Duodenal mucosa (tissue), 2 donors: ENCODE data around the gene NEK11.
"Not testable (repeated sequence)": the region's sequence is repeated elsewhere in the genome, so short reads cannot be mapped to it uniquely, and the experiment has no call there.

Experiments used
- H3K27ac ChIP-seq: one replicate; pipeline ENCODE4 v1.7.0; 2013; ENCODE audit warnings: low read depth, low read length
- H3K27me3 ChIP-seq, 2 donors: one replicate each; pipeline ENCODE4 v1.7.0; 2013; ENCODE audit warnings: low read length in 2 of 2, control low read depth in 1 of 2; ENCODE audit not compliant: insufficient read depth in 2 of 2, control insufficient read depth in 1 of 2
- H3K36me3 ChIP-seq, 2 donors: one replicate each; pipeline ENCODE4 v1.7.0; 2013; ENCODE audit warnings: low read length in 2 of 2, control low read depth in 1 of 2; ENCODE audit not compliant: insufficient read depth in 2 of 2, control insufficient read depth in 1 of 2
- H3K4me1 ChIP-seq, 2 donors: one replicate each; pipeline ENCODE4 v1.7.0; 2013; ENCODE audit warnings: low read length in 2 of 2, control low read depth in 1 of 2; ENCODE audit not compliant: insufficient read depth in 2 of 2, control insufficient read depth in 1 of 2
- H3K4me3 ChIP-seq, 2 donors: one replicate each; pipeline ENCODE4 v1.7.0; 2013; ENCODE audit warnings: low read length in 2 of 2, low read depth in 1 of 2
- H3K9ac ChIP-seq, 2 donors: one replicate each; pipeline ENCODE4 v1.7.0; 2013; ENCODE audit warnings: low read length in 2 of 2, low read depth in 1 of 2
- H3K9me3 ChIP-seq, 2 donors: one replicate each; pipeline ENCODE4 v1.7.0; 2013; ENCODE audit warnings: low read length in 2 of 2, control low read depth in 1 of 2; ENCODE audit not compliant: control insufficient read depth in 1 of 2

The NEK11 gene

DNA sequence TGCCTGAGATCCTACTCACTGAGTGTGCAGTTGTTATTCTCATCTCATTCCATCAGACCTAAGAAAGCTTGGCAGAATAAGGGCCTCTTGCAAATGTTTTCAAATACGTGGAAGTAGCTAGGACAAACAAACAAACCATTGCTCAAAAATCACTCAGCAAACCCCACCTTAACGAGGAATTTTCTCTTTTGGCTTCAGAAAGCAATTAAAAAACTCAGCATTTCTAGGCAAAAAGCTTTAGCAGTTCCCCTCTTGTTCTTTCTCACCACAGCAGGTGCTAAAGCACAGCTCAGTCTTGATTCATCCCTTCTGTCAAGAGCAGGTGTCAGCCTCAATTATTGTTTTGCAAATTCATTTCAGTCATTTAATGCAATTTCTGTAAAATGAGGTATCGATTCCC is 296.3 kb downstream of the NEK11 start:
- Histone ChIP-seq H3K36me3 (no peaks in the 10 kb centered on the region), H3K27me3 (no peaks in the 10 kb centered on the region), H3K4me3 (no peak overlapping the region), H3K9me3 (no peaks in the 10 kb centered on the region), H3K27ac (no peak overlapping the region), H3K4me1 (no peaks in the 10 kb centered on the region), H3K9ac (no peak overlapping the region)

DNA sequence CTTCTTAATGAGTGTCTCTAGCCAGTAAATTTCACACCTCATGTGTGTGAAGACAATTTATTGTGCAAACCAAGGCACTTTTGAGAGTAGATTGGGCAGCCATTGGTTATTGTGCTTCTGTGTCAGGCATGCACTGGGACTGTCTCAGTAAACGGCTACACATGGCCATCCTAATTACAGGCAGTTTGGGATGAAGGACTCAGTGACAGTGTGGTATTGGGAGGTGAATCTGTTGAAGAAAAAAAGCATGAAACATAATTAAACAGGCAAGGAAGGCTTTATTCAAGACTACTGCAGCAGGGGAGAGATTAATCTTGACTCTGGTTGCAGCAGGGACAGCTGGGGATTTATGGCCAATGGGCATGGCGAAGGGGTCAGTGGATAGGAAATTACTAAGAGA is 297.1 kb downstream of the NEK11 start:
- H3K9ac ChIP-seq = no peak overlapping the region
- H3K27me3 ChIP-seq = no peaks in the 10 kb centered on the region
- no peaks in the 10 kb centered on the region for H3K36me3 ChIP-seq
- no peak overlapping the region for H3K27ac ChIP-seq
- no peak overlapping the region for H3K4me3 ChIP-seq
- H3K4me1 ChIP-seq = no peaks in the 10 kb centered on the region
- H3K9me3 ChIP-seq = no peaks in the 10 kb centered on the region

DNA sequence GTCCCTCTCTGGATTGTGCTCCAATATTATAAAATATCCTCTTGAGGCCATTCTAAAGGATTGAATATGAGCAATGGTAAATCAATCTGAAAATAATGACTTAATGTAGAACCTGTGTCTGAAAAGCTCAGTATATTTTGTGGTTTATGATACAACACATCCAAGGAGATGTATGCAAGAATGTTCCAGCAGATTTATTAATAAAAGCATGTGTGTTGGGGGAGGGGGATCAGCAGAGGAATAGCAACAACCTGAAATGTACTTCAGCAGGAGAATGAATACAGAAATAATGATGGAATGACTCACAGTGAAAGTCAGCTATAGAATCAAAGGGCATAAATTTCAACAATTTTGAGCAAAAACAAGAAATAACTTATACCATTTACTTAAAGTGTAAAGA is 298.2 kb downstream of the NEK11 start:
- H3K9me3 ChIP-seq = no peaks in the 10 kb centered on the region
- no peaks in the 10 kb centered on the region for H3K27me3 ChIP-seq
- H3K36me3 ChIP-seq = no peaks in the 10 kb centered on the region
- H3K4me3 ChIP-seq = no peak overlapping the region
- H3K4me1 ChIP-seq = no peaks in the 10 kb centered on the region
- H3K27ac ChIP-seq = no peak overlapping the region
- H3K9ac ChIP-seq = no peak overlapping the region

DNA sequence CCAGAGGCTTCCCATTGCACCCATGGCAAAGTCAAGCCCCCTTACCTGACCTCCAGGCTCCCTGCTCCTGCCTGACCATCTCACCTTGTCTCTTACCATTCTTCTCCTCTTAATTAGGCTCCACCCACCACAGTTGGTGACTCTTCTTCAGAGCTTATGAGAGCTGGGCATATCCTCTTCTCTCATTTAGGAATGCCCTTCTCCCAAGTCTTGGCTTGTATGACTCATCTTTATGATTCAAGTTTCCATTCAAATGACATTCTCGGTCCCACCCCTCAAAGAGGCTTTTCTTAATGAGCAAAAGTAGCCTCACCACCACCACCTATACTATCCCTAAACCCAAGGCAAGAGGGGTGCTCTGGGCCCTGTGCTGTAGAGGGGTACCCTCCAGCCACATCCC is 299.6 kb downstream of the NEK11 start:
- no peaks in the 10 kb centered on the region for H3K27me3 ChIP-seq
- no peaks in the 10 kb centered on the region for H3K4me1 ChIP-seq
- H3K9ac ChIP-seq = no peak overlapping the region
- H3K9me3 ChIP-seq = no peaks in the 10 kb centered on the region
- no peaks in the 10 kb centered on the region for H3K36me3 ChIP-seq
- no peak overlapping the region for H3K4me3 ChIP-seq
- H3K27ac ChIP-seq = no peak overlapping the region

DNA sequence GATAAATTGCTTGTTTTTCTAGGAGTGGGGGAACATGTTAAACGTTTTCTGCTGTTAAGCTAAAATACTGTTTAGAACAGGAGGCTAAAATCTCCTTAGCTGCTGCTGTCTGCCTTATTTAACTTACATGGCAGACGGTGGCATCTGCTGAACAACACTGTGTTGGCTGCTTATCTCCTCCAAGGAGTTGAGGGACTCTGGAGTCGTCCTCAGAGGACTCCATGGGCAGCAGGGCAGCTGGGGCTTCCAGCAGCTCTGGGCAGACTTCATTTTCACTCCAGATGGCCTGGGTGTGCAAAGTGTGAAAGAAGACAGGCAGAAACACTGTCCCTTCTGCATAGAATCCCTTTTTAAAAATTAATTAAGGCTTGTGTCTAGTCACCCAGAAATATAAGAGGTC is 302.0 kb downstream of the NEK11 start:
- no peaks in the 10 kb centered on the region for H3K27me3 ChIP-seq
- H3K4me1 ChIP-seq = no peaks in the 10 kb centered on the region

DNA sequence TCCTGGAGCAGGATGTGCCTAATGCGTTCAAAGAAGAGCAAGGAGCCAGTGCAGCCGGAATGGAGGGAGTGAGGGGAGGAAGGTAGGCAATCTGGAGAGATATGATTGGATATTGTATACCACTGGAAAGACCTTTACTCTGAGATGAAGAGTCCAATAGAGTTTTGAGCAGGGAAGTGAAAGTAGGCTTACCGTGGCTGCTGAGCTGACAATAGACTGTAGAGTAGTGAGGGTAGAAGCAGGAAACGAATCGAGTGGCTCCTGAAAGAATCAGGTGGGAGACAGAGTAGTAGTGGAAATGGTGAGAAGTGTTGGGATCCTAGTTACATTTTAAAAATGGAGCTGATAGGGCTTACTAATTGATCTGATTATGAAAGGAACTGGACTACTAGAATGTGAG is 303.1 kb downstream of the NEK11 start:
- no peaks in the 10 kb centered on the region for H3K9me3 ChIP-seq
- no peaks in the 10 kb centered on the region for H3K27me3 ChIP-seq
- no peaks in the 10 kb centered on the region for H3K4me1 ChIP-seq
- H3K9ac ChIP-seq = no peak overlapping the region
- H3K4me3 ChIP-seq = no peak overlapping the region
- no peak overlapping the region for H3K27ac ChIP-seq
- H3K36me3 ChIP-seq = no peaks in the 10 kb centered on the region

More for the DNA sequence above, 302.0 kb downstream of the NEK11 start:
- H3K27ac ChIP-seq = no peak overlapping the region
- H3K36me3 ChIP-seq = no peaks in the 10 kb centered on the region
- H3K9ac ChIP-seq = no peak overlapping the region
- H3K9me3 ChIP-seq = no peaks in the 10 kb centered on the region
- H3K4me3 ChIP-seq = no peak overlapping the region

DNA sequence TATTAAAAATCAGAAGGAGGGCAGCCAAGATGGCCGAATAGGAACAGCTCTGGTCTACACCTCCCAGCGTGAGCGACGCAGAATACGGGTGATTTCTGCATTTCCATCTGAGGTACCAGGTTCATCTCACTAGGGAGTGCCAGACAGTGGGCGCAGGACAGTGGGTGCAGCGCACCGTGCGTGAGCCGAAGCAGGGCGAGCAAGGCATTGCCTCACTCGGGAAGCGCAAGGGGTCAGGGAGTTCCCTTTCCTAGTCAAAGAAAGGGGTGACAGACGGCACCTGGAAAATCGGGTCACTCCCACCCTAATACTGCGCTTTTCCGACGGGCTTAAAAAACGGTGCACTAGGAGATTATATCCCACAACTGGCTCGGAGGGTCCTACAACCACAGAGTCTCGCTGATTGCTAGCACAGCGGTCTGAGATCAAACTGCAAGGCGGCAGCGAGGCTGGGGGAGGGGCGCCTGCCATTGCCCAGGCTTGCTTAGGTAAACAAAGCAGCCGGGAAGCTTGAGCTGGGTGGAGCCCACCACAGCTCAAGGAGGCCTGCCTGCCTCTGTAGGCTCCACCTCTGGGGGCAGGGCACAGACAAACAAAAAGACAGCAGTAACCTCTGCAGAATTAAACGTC is 304.9 kb downstream of the NEK11 start:
- not testable (repeated sequence) for H3K36me3 ChIP-seq, H3K9me3 ChIP-seq, H3K27me3 ChIP-seq, H3K9ac ChIP-seq, H3K4me1 ChIP-seq, H3K27ac ChIP-seq, H3K4me3 ChIP-seq

DNA sequence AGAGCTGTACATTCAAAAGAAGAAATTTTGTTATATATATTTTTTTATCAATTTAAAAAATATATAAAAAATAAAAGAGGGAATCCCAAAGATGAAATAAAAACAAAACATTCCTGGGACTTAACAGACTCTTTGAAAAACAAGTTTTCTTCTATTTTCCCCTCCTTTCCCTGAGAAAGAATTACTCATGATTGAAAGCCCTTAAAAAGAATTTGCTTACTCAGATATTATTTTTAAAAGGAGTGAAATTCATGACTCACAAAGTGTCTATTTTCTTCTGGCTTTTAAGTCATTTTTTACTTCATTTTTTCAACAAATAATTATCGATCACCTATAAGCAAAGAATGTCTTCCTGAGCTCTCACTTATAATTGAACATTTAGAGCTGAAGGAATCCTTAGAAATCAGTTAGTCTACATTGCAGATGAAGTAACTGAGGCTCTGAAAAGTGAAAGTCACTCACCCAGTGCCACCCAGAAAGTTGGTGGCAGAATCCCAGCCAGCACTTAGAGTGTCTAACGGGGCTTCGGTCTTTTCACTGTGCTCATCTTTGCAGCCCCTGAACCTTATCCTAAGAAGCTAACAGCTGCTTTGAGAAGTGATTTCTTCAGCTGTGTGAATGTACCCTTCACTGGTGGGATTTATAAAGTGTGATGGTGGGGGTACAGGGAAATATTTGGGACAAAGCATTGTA is 312.4 kb downstream of the NEK11 start:
- no peaks in the 10 kb centered on the region for H3K36me3 ChIP-seq
- H3K4me1 ChIP-seq = no peaks in the 10 kb centered on the region
- H3K4me3 ChIP-seq = no peak overlapping the region
- H3K9me3 ChIP-seq = peaks cover 0 to 5% of the 10 kb centered on the region in 2 donors
- H3K27me3 ChIP-seq = no peaks in the 10 kb centered on the region
- H3K9ac ChIP-seq = no peak overlapping the region
- no peak overlapping the region for H3K27ac ChIP-seq

DNA sequence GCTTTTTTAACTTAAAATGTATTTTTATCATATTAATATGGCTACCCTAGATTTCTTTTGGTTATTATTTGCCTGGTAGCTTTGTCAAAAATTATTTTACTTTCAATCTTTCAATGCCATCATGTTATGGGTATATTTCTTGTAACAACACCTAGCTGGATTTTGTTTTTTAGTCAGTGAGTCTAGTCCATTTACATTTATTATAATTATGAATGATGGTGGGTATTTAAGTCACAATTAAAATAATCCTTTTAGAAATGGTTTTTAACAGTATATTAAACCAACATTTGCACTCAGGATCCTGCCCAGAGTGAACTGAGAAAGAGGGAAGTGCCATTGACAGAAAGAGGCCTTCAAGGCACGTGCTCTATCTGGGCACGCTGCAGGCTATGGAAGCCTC is 315.1 kb downstream of the NEK11 start:
- no peaks in the 10 kb centered on the region for H3K36me3 ChIP-seq
- no peak overlapping the region for H3K9ac ChIP-seq
- H3K27me3 ChIP-seq = no peaks in the 10 kb centered on the region
- H3K4me1 ChIP-seq = no peaks in the 10 kb centered on the region
- peaks cover 0 to 5% of the 10 kb centered on the region in 2 donors for H3K9me3 ChIP-seq
- H3K27ac ChIP-seq = no peak overlapping the region
- no peak overlapping the region for H3K4me3 ChIP-seq

DNA sequence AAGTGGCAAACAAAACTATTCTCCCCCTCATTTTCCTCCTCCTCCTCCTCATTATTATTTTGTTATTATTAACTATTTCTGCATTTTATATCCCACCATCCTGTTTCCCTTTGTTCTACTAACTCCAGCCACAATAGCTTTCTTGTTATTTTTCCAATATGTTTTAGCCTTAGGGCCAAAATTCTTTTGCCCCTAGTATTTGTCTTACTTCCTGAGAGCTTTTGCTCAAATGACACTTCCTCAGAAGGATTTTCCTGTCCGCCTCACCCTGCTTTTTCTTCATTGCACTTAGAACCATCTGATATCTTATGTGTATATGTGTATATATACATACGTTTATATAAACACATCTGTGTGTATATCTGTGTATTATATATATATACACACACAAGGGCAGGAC is 322.2 kb downstream of the NEK11 start:
- Histone ChIP-seq H3K27ac (no peak overlapping the region), H3K9me3 (no peaks in the 10 kb centered on the region), H3K36me3 (no peaks in the 10 kb centered on the region), H3K4me1 (no peaks in the 10 kb centered on the region), H3K4me3 (no peak overlapping the region), H3K27me3 (no peaks in the 10 kb centered on the region), H3K9ac (no peak overlapping the region)
